Mesendoderm (in vitro differentiated cells): ENCODE measurements around the gene ADGRA1.

Experiments
- DNase-seq: peaks from one replicate; pipeline ENCODE4 v3.0.0; 2013
- H2AK5ac ChIP-seq: 2 replicates; pipeline ENCODE4 v1.6.1; 2013; ENCODE audit warnings: low read length, inconsistent platforms
- H2BK120ac ChIP-seq: 2 replicates; pipeline ENCODE4 v1.6.1; 2013; ENCODE audit warnings: low read depth, mild to moderate bottlenecking, low read length, moderate library complexity, mixed read lengths
- H2BK15ac ChIP-seq: replicated peaks from 2 replicates; pipeline ENCODE4 v1.6.1; 2013; ENCODE audit warnings: low read depth, mild to moderate bottlenecking, moderate library complexity
- H2BK5ac ChIP-seq: 2 replicates; pipeline ENCODE4 v1.6.1; 2013; ENCODE audit warnings: low read length, inconsistent platforms
- H3K18ac ChIP-seq: 2 replicates; pipeline ENCODE4 v1.6.1; 2013; ENCODE audit warnings: mild to moderate bottlenecking, low read length, mixed read lengths
- H3K23ac ChIP-seq: one replicate; pipeline ENCODE4 v1.6.1; 2013; ENCODE audit warnings: low read length
- H3K27ac ChIP-seq: 2 replicates; pipeline ENCODE4 v1.5.1; 2013; ENCODE audit warnings: low read depth, mild to moderate bottlenecking, inconsistent platforms, low read length, moderate library complexity
- H3K27me3 ChIP-seq: 2 replicates; pipeline ENCODE4 v1.6.1; 2013; ENCODE audit warnings: low read length, control low read depth, mild to moderate bottlenecking, inconsistent platforms; ENCODE audit not compliant: insufficient read depth, poor library complexity
- H3K36me3 ChIP-seq: 2 replicates; pipeline ENCODE4 v1.6.1; 2013; ENCODE audit warnings: low read length, inconsistent platforms; ENCODE audit not compliant: control insufficient read depth, insufficient read depth
- H3K4ac ChIP-seq: one replicate; pipeline ENCODE4 v1.6.1; 2013; ENCODE audit warnings: low read depth, mild to moderate bottlenecking, low read length, moderate library complexity
- H3K4me1 ChIP-seq: 2 replicates; pipeline ENCODE4 v1.6.1; 2013; ENCODE audit warnings: low read depth, low read length, inconsistent platforms; ENCODE audit not compliant: control insufficient read depth
- H3K4me2 ChIP-seq: 2 replicates; pipeline ENCODE4 v1.6.1; 2013; ENCODE audit warnings: low read length
- H3K4me3 ChIP-seq: 2 replicates; pipeline ENCODE4 v1.5.1; 2013; ENCODE audit warnings: mild to moderate bottlenecking, low read length
- H3K56ac ChIP-seq: one replicate; pipeline ENCODE4 v1.6.1; 2013; ENCODE audit warnings: low read length
- H3K79me1 ChIP-seq: 2 replicates; pipeline ENCODE4 v1.6.1; 2013; ENCODE audit warnings: low read length, inconsistent platforms
- H3K79me2 ChIP-seq: 2 replicates; pipeline ENCODE4 v1.6.1; 2013; ENCODE audit warnings: mild to moderate bottlenecking, low read length; ENCODE audit not compliant: control insufficient read depth, insufficient read depth
- H3K9ac ChIP-seq: 2 replicates; pipeline ENCODE4 v1.6.1; 2013; ENCODE audit warnings: low read length, inconsistent platforms
- H4K5ac ChIP-seq: one replicate; pipeline ENCODE4 v1.6.1; 2013; ENCODE audit warnings: low read length
- H4K8ac ChIP-seq: one replicate; pipeline ENCODE4 v1.6.1; 2013; ENCODE audit warnings: low read depth, mild to moderate bottlenecking, control low read depth, low read length, moderate library complexity
- WGBS: extraction: QIAGEN DNeasy Blood & Tissue Kit; methylation state at CpG from one replicate; pipeline ENCODE4 v1.1.7; 2013; ENCODE audit warnings: low lambda C conversion rate, missing lambda C conversion rate; ENCODE audit not compliant: insufficient coverage; ENCODE audit errors: extremely low coverage; 5-methylcytosine and 5-hydroxymethylcytosine counted together

The ADGRA1 gene

DNA sequence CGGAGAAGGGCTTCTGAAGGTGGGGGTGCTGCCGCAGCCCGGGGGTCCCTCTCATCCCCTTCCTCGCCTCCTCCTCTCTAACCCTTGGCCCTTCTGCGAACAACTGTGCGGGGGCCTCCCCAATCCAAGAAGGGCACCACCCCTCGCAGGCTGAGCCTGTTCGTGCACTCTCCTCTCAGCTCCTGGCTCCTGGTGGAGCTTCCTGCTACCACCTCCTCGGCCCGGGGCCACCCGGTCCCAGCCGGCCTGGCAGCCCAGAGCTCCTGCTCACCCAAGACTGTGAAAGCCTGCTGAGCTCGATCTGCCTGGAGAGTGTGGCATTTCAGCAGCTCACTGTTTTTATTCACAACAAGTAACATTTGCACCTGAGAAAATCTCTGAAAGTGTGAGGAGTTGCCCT, 2.4 kb downstream of the ADGRA1 start:
- WGBS: no CpG with 5 or more reads among the region's 13 CpGs
- Histone ChIP-seq H3K56ac (no peak overlapping the region), H3K4ac (no peak overlapping the region), H3K4me1 (no peaks in the 10 kb centered on the region), H2AK5ac (no peak overlapping the region), H3K79me1 (no peaks in the 10 kb centered on the region), H3K36me3 (no peaks in the 10 kb centered on the region), H2BK5ac (no peak overlapping the region), H4K8ac (no peak overlapping the region), H2BK120ac (no peak overlapping the region), H3K27ac (no peak overlapping the region), H3K4me3 (no peak overlapping the region), H2BK15ac (no peak overlapping the region), H4K5ac (no peak overlapping the region), H3K23ac (no peak overlapping the region), H3K27me3 (peaks cover 26% of the 10 kb centered on the region), H3K9ac (no peak overlapping the region), H3K4me2 (no peak overlapping the region), H3K79me2 (no peaks in the 10 kb centered on the region), H3K18ac (no peak overlapping the region)
- DNase-seq: no peak

DNA sequence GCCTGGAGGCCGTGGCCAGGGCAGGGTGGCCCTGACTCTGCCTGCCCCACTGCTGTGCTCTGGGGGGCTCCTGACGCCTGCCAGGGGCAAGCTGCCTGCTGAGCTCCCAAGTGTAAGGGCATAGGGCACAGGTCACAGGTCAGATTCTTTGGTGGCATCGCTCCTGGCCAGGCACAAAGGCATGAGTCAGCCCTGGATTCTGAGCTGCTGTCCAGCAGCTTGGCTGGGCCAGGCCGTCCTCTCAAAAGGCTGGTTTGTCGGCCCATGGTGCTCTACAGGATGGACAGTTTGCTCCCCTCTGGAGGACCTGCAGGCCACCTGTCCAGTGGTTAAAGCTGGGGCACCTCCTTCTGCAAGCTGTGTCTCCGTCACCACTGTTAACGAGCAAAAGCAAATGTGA, 2.9 kb downstream of the ADGRA1 start:
- Histone ChIP-seq H3K18ac (no peak overlapping the region), H3K23ac (no peak overlapping the region), H2AK5ac (no peak overlapping the region), H3K79me1 (no peaks in the 10 kb centered on the region), H4K8ac (no peak overlapping the region), H3K4me3 (no peak overlapping the region), H3K36me3 (no peaks in the 10 kb centered on the region), H3K4me1 (no peaks in the 10 kb centered on the region), H3K4me2 (no peak overlapping the region), H3K27me3 (peaks cover 26% of the 10 kb centered on the region), H3K9ac (no peak overlapping the region), H4K5ac (no peak overlapping the region), H3K56ac (no peak overlapping the region), H3K4ac (no peak overlapping the region), H2BK120ac (no peak overlapping the region), H3K27ac (no peak overlapping the region), H3K79me2 (no peaks in the 10 kb centered on the region), H2BK15ac (no peak overlapping the region), H2BK5ac (no peak overlapping the region)
- WGBS: no CpG with 5 or more reads among the region's 7 CpGs
- DNase-seq: no peak

DNA sequence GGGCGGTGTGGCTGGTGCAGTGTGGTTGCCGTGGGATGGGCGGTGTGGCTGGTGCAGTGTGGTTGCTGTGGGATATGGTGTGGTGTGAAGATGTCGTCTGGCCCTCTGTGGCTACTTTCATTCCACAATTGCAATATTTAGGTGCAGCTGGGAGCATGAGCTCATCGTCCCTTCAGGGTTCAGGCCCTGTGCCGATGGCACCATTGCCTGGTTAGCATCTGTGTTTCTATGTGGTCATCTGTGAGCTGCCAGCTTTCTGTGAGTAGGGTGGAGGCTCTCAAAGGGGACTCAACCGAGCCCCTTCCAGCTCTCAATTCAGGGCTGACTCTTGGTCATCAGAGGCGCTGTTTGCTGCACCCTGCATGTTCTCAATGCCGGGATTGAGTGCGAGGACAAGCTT, 3.6 kb downstream of the ADGRA1 start:
- Histone ChIP-seq H3K4me1 (no peaks in the 10 kb centered on the region), H3K4ac (no peak overlapping the region), H2BK15ac (no peak overlapping the region), H3K4me3 (no peak overlapping the region), H2BK120ac (no peak overlapping the region), H3K36me3 (no peaks in the 10 kb centered on the region), H2BK5ac (no peak overlapping the region), H3K18ac (no peak overlapping the region), H4K8ac (no peak overlapping the region), H3K23ac (no peak overlapping the region), H3K56ac (no peak overlapping the region), H2AK5ac (no peak overlapping the region), H3K27me3 (peaks cover 26% of the 10 kb centered on the region), H3K27ac (no peak overlapping the region), H3K4me2 (no peak overlapping the region), H3K79me1 (no peaks in the 10 kb centered on the region), H4K5ac (no peak overlapping the region), H3K79me2 (no peaks in the 10 kb centered on the region), H3K9ac (no peak overlapping the region)
- no CpG with 5 or more reads among the region's 10 CpGs for WGBS
- no peak for DNase-seq

DNA sequence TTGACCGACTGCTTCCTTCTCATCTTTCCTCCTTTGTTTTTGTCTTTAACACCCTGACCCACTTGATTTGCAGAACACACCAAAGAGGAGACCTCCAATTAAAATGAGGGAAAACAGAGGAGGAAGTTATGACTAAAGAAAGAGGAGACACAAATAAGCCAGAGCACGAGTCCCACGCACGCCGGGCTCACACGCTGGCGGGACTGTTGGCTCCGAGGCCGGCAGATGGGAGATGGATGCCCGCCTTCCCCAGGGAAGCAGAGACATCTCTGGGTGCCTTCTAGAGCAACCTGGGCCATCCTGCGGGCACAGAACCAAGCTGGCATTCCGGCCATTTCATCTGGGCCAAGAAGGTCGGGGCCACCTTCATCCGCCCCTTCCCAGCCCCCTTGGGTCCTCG, 5.6 kb downstream of the ADGRA1 start:
- no peaks in the 10 kb centered on the region for H3K79me2 ChIP-seq
- H2AK5ac ChIP-seq: no peak overlapping the region
- H3K4me3 ChIP-seq: no peak overlapping the region
- no peak overlapping the region for H4K8ac ChIP-seq
- no peak overlapping the region for H3K27ac ChIP-seq
- H3K27me3 ChIP-seq: peaks cover 11% of the 10 kb centered on the region
- no peak overlapping the region for H2BK15ac ChIP-seq
- no peak overlapping the region for H4K5ac ChIP-seq
- H3K23ac ChIP-seq: no peak overlapping the region
- no peaks in the 10 kb centered on the region for H3K79me1 ChIP-seq
- H3K36me3 ChIP-seq: no peaks in the 10 kb centered on the region
- H2BK5ac ChIP-seq: no peak overlapping the region
- H2BK120ac ChIP-seq: no peak overlapping the region
- H3K4ac ChIP-seq: no peak overlapping the region
- no peak for DNase-seq
- H3K9ac ChIP-seq: no peak overlapping the region
- no peak overlapping the region for H3K18ac ChIP-seq
- no peaks in the 10 kb centered on the region for H3K4me1 ChIP-seq
- no peak overlapping the region for H3K56ac ChIP-seq
- no CpG with 5 or more reads among the region's 15 CpGs for WGBS
- H3K4me2 ChIP-seq: no peak overlapping the region

DNA sequence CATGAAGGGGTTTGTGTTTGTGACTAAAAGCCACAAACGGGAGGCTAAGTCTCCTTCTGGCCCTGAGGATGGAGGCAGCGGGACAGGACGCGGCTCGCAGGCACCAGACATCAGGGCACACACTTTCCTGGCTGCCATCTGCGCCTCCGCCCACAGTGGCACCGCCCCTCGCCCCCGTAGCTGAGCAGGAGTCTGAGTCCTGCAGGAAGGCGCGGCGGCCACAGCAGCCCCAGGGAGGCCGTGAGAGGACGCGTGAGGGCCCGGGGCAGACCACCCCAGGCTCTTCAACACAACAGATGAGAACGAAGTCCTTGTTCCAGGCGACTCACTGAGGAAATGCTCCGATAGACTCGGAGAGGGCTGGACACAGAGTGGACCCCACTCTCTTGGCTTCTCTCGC, 6.6 kb downstream of the ADGRA1 start:
- no peak overlapping the region for H3K56ac ChIP-seq
- H3K79me1 ChIP-seq: no peaks in the 10 kb centered on the region
- H3K79me2 ChIP-seq: no peaks in the 10 kb centered on the region
- no peaks in the 10 kb centered on the region for H3K4me1 ChIP-seq
- H2AK5ac ChIP-seq: no peak overlapping the region
- H3K4me3 ChIP-seq: no peak overlapping the region
- no peak overlapping the region for H4K5ac ChIP-seq
- H3K4ac ChIP-seq: no peak overlapping the region
- no peak overlapping the region for H2BK120ac ChIP-seq
- H4K8ac ChIP-seq: no peak overlapping the region
- no peak overlapping the region for H2BK5ac ChIP-seq
- H3K27me3 ChIP-seq: peaks cover under 1% of the 10 kb centered on the region
- no CpG with 5 or more reads among the region's 22 CpGs for WGBS
- H2BK15ac ChIP-seq: no peak overlapping the region
- no peak overlapping the region for H3K27ac ChIP-seq
- no peak overlapping the region for H3K9ac ChIP-seq
- no peak for DNase-seq
- H3K23ac ChIP-seq: no peak overlapping the region
- no peaks in the 10 kb centered on the region for H3K36me3 ChIP-seq
- no peak overlapping the region for H3K4me2 ChIP-seq
- H3K18ac ChIP-seq: no peak overlapping the region

DNA sequence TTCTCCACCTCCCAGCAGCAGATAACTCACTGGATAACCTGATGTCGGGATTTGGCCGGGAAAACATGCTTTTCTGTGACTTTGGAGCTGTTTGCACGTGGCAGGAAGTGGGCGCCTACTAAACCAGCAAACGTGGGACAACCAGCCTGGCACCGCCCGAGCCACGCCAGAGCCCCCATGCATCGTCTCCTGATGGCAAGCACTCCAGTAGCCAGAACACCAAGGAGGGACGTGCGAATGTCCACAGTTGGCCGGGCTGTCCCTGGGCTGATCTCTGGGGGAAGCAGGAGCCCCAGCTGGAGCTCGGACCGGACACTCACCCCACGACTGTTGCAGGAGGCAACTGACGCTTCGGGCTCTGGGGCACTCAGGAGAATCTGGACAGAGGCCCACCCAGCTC, 7.1 kb downstream of the ADGRA1 start:
- H3K4me2 ChIP-seq: no peak overlapping the region
- H4K8ac ChIP-seq: no peak overlapping the region
- no peak overlapping the region for H3K4ac ChIP-seq
- H3K9ac ChIP-seq: no peak overlapping the region
- H3K27me3 ChIP-seq: no peaks in the 10 kb centered on the region
- H3K18ac ChIP-seq: no peak overlapping the region
- no peak overlapping the region for H3K56ac ChIP-seq
- WGBS: no CpG with 5 or more reads among the region's 17 CpGs
- H3K23ac ChIP-seq: no peak overlapping the region
- H3K4me3 ChIP-seq: no peak overlapping the region
- H2BK15ac ChIP-seq: no peak overlapping the region
- no peak overlapping the region for H4K5ac ChIP-seq
- H3K27ac ChIP-seq: no peak overlapping the region
- H3K79me1 ChIP-seq: no peaks in the 10 kb centered on the region
- H2AK5ac ChIP-seq: no peak overlapping the region
- DNase-seq: no peak
- no peaks in the 10 kb centered on the region for H3K79me2 ChIP-seq
- no peak overlapping the region for H2BK120ac ChIP-seq
- H3K36me3 ChIP-seq: no peaks in the 10 kb centered on the region
- no peaks in the 10 kb centered on the region for H3K4me1 ChIP-seq
- H2BK5ac ChIP-seq: no peak overlapping the region
